Effector CD4-positive, alpha-beta T cell (primary cell): Measurements from ENCODE around the gene TOR1B.

ENCODE experiments used
- DNase-seq: peaks from one replicate; pipeline ENCODE4 v3.0.0-alpha.2; 2020

The TOR1B gene

DNA sequence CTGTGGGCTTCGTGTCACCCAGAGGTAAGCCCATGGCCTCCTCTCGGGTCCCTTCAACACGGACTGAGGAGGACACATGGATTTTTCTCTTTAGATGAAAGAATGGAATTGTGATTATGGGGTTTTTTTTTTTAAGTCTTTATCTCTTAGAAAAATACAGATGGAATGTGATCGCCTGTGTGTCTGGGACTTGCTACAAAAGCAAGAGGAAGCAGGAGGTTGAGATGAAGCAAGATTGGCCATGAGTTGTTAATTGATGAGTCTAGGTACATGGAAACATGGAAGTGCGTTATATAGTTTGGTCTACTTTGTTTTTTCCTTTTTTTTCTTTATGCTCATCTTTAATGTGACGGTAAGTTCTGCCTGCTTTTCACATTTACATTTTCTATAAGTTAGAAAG is 46.9 kb downstream of the TOR1B start:
- DNase-seq: no peak

DNA sequence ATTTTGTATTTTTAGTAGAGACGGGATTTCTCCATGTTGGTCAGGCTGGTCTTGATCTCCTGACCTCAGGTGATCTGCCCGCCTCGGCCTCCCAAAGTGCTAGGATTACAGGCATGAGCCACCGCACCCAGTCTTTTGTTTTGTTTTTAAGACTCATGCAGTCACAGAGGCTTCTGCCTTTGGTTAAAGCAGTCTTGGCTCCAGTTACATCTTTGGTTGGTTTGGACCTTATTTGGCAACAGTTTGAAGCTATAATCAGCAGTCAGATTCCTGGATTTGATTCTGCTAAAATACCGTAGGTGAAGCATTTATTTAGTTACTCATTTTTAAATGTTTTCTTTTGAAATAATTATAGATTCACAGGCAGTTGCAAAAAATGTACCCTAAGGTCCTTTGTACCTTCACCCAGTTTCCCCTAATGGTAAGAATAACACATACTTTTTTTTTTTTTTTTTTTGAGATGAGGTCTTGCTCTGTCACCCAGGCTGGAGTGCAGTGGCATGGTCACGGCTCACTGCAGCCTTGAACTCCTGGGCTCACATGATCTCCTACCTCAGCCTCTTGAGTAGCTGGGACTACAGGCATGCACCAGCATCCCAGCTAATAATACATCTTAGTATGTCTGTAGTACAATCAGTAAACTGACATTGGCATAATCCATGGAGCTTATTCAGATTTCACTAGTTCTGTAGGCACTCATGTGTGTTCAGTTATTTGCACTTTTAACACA is 48.0 kb downstream of the TOR1B start:
- no peak for DNase-seq

GRCh38 chr9:129851821-129852220 is 48.8 kb downstream of the TOR1B start:
- DNase-seq: no peak

GRCh38 chr9:129852579-129852978 is 49.6 kb downstream of the TOR1B start:
- no peak for DNase-seq

DNA sequence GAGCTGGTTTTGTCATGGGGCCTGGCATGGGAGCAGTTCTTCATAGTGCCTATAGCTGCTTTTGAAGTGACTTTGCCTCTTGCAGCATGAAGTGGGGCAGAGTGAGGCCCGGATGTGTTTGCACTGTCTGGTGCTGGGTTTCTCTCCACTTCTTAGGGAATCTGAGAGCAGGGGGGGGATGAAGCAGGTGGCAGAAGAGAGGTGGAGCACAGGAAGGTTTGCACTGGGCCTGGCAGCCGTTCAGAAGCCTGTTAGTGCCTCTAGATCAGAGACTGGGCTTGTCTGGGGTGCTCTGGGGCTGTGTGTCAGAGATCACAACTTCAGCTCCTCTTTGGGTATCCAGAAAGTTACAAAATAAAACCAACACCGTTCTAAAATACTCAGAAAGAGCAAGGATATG is 50.6 kb downstream of the TOR1B start:
- DNase-seq: no peak

- DNase-seq: no peak
Observed at GRCh38 chr9:129854588-129855110, 51.7 kb downstream of the TOR1B start.

DNA sequence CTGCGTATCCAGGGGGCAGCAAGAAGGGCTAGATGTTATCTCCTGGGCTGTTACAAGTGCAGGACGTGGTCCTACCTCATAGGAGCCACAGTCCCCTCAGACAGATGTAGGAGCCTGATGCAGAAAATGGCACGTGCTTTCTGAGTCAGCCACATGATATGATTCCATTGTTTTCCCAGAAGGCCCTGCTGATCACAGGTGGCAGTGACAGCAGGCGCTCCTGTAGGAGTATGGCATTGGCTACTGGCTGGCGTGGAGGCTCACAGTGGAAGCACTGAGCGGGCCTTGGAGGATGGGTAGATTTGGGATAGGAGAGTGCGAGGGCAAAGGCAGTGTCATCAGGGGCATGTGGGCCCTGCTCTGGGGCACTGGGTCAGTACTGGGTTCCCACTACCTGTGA is 54.2 kb downstream of the TOR1B start:
- no peak for DNase-seq

DNA sequence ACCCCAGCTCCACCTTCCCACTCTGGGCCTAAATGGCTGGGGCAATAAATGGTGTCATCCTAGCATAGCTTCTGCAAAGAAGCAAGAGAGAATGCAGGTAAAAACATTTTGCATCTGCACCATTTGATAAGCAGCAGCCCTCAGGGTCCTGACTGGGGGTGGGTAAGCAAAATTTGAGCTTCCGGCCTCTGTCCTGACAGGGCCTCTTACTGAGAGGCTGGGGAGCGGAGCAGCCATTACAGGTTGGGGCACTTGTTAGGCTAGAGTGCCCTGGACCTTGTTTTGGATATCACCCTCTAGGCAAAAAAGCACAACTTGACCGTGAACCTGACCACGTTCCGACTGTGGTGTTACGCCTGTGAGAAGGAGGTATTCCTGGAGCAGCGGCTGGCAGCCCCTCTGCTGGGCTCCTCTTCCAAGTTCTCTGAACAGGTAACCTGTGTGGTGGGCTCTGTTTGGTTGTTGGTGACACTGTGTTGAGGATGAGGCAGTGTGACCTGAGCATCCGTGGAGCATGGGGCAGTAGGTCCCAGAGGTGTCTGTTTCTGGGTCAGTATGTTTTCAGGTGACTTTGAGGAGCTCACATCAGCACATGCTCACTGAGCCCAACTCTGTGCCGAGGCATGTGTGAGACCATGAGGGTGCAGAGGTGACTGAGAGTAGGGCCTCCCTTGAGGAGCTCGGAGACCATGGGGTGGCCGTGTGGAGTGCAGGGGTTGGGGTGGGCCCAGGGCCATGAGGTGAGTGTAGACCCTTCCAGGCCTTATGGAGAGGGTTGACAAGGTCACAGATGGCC is 55.4 kb downstream of the TOR1B start:
- no peak for DNase-seq
